ENCODE measurements around the gene GEMIN5.

GRCh38 chr5:154893381-154893780 is 44.6 kb downstream of the GEMIN5 start:
- no peak for TF ChIP-seq CTCF (IDR thresholded peaks at IDR 0.05; ENCODE audit: low read depth, low read length, poor library complexity, severe bottlenecking)
- no peak for TF ChIP-seq EZH2phosphoT487 (IDR thresholded peaks at IDR 0.05; ENCODE audit: borderline replicate concordance, low read length)
